Ovary (tissue), 3 donors: ENCODE results near the gene SMU1.
A peak's percentile ranks its signal among the peaks of the same experiment; 100 is the strongest.

Source experiments
- CTCF ChIP-seq, 3 donors: fragments of 450-650 bp in 2 of 3; fragments of 200-600 bp in 1 of 3; IDR thresholded peaks; one replicate each; pipeline versions ENCODE4 v1.5.1 to v1.8.0; 2016 to 2022; ENCODE audit warnings: antibody characterized with exemption in 3 of 3, mild to moderate bottlenecking in 1 of 3
- POLR2A ChIP-seq: fragments of 450-650 bp; IDR thresholded peaks from one replicate; pipeline ENCODE4 v1.6.1; 2017; ENCODE audit warnings: antibody characterized with exemption, mild to moderate bottlenecking, moderate library complexity
- donor health status: DM: no; HTN: no; CAD: no.

GRCh38 chr9:33025572-33026342 is 50.7 kb downstream of the SMU1 start:
- TF ChIP-seq CTCF (IDR thresholded peaks at IDR 0.05) (peak in 1 of 3 donors; percentile 3), POLR2A (no peak)
